SU-DHL-6 (cell line): ENCODE results near the gene LCE2B.

Source experiments
- CTCF ChIP-seq: fragments of 200-600 bp; sonication (generic); IDR thresholded peaks from one replicate; pipeline ENCODE4 v1.5.1; 2017; ENCODE audit warnings: antibody characterized with exemption, mild to moderate bottlenecking, low read length, moderate library complexity; ENCODE audit not compliant: insufficient read depth, poor library complexity, severe bottlenecking
- EZH2phosphoT487 ChIP-seq: fragments of 200-600 bp; sonication (generic), shearing (Covaris generic); conservative IDR thresholded peaks from 2 replicates; pipeline ENCODE4 v1.6.1; 2018; ENCODE audit warnings: mild to moderate bottlenecking, antibody characterized with exemption, low read length, moderate library complexity, mixed read lengths

- no peak for TF ChIP-seq CTCF
- TF ChIP-seq EZH2phosphoT487: no peak
Observed at GRCh38 chr1:152667648-152668047, 18.3 kb upstream of the LCE2B start.
